Ovary (tissue), 3 donors: ENCODE results near the gene MPP1.

Experiments used
- EP300 ChIP-seq: sonication (generic); formaldehyde crosslinking; IDR thresholded peaks from one replicate; pipeline ENCODE4 v1.6.1; 2017; ENCODE audit warnings: antibody characterized with exemption
- POLR2A ChIP-seq: fragments of 450-650 bp; IDR thresholded peaks from one replicate; pipeline ENCODE4 v1.6.1; 2017; ENCODE audit warnings: antibody characterized with exemption, mild to moderate bottlenecking, moderate library complexity
- TF ChIP-seq, protein P1 (sequence below), 3 donors: fragments of 450-650 bp in 2 of 3; fragments of 200-600 bp in 1 of 3; IDR thresholded peaks; one replicate each; pipeline versions ENCODE4 v1.5.1 to v1.8.0; 2016 to 2022; ENCODE audit warnings: antibody characterized with exemption in 3 of 3, mild to moderate bottlenecking in 1 of 3
- donor health status: DM: no; HTN: no; CAD: no.

DNA sequence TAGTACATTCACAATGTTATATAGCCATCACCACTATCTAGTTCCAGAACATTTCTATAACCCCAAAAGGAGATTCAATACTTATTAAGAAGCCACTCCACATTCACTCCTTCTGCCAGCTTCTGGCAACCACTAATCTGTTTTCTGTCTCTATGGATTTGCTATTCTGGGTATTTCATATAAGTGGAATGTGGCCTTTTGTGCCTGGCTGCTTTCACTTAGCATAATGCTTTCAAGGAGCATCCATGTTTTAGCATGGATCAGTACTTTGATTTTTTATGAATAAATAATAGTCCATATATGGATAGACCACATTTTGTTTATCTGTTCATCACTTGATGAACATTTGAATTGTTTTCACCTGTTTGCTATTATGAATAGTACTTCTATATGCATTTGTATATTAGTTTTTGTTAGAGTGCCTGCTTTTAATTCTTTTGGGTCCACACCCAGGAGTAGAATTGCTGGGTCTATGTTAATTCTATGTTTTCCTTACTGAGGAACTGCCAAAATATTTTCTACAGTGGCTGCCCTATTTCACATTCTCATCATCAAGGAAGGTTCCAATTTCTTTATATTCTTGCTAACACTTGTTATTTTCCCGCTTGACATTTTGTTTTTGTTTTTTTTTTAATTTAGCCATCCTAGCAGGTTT lies 45.8 kb upstream of the MPP1 start:
- TF ChIP-seq, protein P1, sequence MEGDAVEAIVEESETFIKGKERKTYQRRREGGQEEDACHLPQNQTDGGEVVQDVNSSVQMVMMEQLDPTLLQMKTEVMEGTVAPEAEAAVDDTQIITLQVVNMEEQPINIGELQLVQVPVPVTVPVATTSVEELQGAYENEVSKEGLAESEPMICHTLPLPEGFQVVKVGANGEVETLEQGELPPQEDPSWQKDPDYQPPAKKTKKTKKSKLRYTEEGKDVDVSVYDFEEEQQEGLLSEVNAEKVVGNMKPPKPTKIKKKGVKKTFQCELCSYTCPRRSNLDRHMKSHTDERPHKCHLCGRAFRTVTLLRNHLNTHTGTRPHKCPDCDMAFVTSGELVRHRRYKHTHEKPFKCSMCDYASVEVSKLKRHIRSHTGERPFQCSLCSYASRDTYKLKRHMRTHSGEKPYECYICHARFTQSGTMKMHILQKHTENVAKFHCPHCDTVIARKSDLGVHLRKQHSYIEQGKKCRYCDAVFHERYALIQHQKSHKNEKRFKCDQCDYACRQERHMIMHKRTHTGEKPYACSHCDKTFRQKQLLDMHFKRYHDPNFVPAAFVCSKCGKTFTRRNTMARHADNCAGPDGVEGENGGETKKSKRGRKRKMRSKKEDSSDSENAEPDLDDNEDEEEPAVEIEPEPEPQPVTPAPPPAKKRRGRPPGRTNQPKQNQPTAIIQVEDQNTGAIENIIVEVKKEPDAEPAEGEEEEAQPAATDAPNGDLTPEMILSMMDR (IDR thresholded peaks at IDR 0.05), result no peak
- TF ChIP-seq POLR2A (no peak), EP300 (no peak)
